KOPT-K1 (cell line): ENCODE data around the gene FAM200A.

Experiments used
- H3K27ac ChIP-seq: fragments of 200-600 bp; sonication (generic); 2 replicates; pipeline ENCODE4 v1.5.1; 2016; ENCODE audit warnings: antibody characterized with exemption, mild to moderate bottlenecking, low read depth, low read length; ENCODE audit not compliant: poor library complexity, severe bottlenecking
- H3K36me3 ChIP-seq: fragments of 200-600 bp; sonication (generic); 2 replicates; pipeline ENCODE4 v1.5.1; 2017; ENCODE audit warnings: antibody characterized with exemption, mild to moderate bottlenecking, low read length, moderate library complexity; ENCODE audit not compliant: insufficient read depth
- H3K9me3 ChIP-seq: fragments of 200-600 bp; sonication (generic); 2 replicates; pipeline ENCODE4 v1.5.1; 2017; ENCODE audit warnings: antibody characterized with exemption, low read length, mild to moderate bottlenecking; ENCODE audit not compliant: insufficient read depth, poor library complexity, severe bottlenecking

FAM200A gene

GRCh38 chr7:99499721-99500636, 51.9 kb downstream of the FAM200A start, which contains the start of gene ZNF394:
Gene ZNF394, minus strand, starts transcription at chr7:99500281. Its CDS starts 188 bp downstream, at chr7:99500093.
- Histone ChIP-seq H3K27ac (peak within 1 kb of the TSS; percentile 77), H3K9me3 (peaks cover under 1% of the 10 kb centered on the region), H3K36me3 (peaks cover 19% of the 10 kb centered on the region)

- Histone ChIP-seq H3K27ac (peak overlapping the region; percentile 77), H3K9me3 (peaks cover 7% of the 10 kb centered on the region), H3K36me3 (peaks cover 25% of the 10 kb centered on the region)
Observed at GRCh38 chr7:99499371-99499720, 52.6 kb downstream of the FAM200A start.

- no peak overlapping the region for H3K27ac ChIP-seq
- peaks cover 15% of the 10 kb centered on the region for H3K9me3 ChIP-seq
- peaks cover 33% of the 10 kb centered on the region for H3K36me3 ChIP-seq
Observed at GRCh38 chr7:99498546-99498944, 53.4 kb downstream of the FAM200A start.

GRCh38 chr7:99497766-99498545, 54.0 kb downstream of the FAM200A start:
- H3K27ac ChIP-seq, result no peak overlapping the region
- peaks cover 39% of the 10 kb centered on the region for H3K36me3 ChIP-seq
- H3K9me3 ChIP-seq, result peaks cover 21% of the 10 kb centered on the region
